HepG2 (cell line): ENCODE measurements around the gene KIF15. TPM values are rescaled to one million over a fixed set of nuclear protein-coding genes. Genes with fewer than 3 reads are reported as not detected.

Experiments
- ARNT2 ChIP-seq: sonication (generic); formaldehyde crosslinking; IDR thresholded peaks from 2 replicates; pipeline ENCODE4 v1.8.0; 2022; ENCODE audit warnings: mild to moderate bottlenecking, low read depth, missing genetic modification reagents, moderate library complexity
- ATF4 ChIP-seq, 2 experiments: fragments of 450-650 bp in 1 of 2; sonication (generic) in 1 of 2; formaldehyde crosslinking; IDR thresholded peaks; 2 replicates each; pipeline versions ENCODE4 v1.5.0 to v1.8.0; 2020 to 2022; ENCODE audit warnings: mild to moderate bottlenecking in 1 of 2, missing genetic modification reagents in 1 of 2
- CCDC6 ChIP-seq: sonication (generic); formaldehyde crosslinking; IDR thresholded peaks from 2 replicates; pipeline ENCODE4 v1.8.1; 2022; ENCODE audit warnings: mild to moderate bottlenecking, missing genetic modification reagents, moderate library complexity
- DR1 ChIP-seq: sonication (generic); formaldehyde crosslinking; IDR thresholded peaks from 2 replicates; pipeline ENCODE4 v1.8.0; 2021; ENCODE audit warnings: mild to moderate bottlenecking, missing genetic modification reagents, inconsistent platforms
- E2F5 ChIP-seq: sonication (generic); formaldehyde crosslinking; conservative IDR thresholded peaks from 2 replicates; pipeline ENCODE4 v1.4.0; 2020; ENCODE audit warnings: missing genetic modification reagents
- ETV5 ChIP-seq: IDR thresholded peaks from 2 replicates; pipeline ENCODE4 v1.6.1; 2018; ENCODE audit warnings: missing biosample characterization, missing genetic modification reagents, inconsistent platforms, borderline replicate concordance
- GLMP ChIP-seq: sonication (generic); formaldehyde crosslinking; IDR thresholded peaks from 2 replicates; pipeline ENCODE4 v1.9.0; 2021; ENCODE audit warnings: missing genetic modification reagents, mild to moderate bottlenecking, borderline replicate concordance
- GPBP1L1 ChIP-seq: sonication (generic); formaldehyde crosslinking; IDR thresholded peaks from 2 replicates; pipeline ENCODE4 v1.5.0; 2020; ENCODE audit warnings: mild to moderate bottlenecking, missing genetic modification reagents
- HNRNPK ChIP-seq: fragments of 200-400 bp; formaldehyde crosslinking; IDR thresholded peaks from 2 replicates; pipeline ENCODE4 v1.6.1; 2018; ENCODE audit warnings: low read length, low read depth, moderate library complexity, mild to moderate bottlenecking; ENCODE audit not compliant: poor library complexity, severe bottlenecking
- MYC ChIP-seq: sonication (generic); formaldehyde crosslinking; IDR thresholded peaks from 2 replicates; pipeline ENCODE4 v1.9.0; 2021; ENCODE audit warnings: missing genetic modification reagents, borderline replicate concordance
- SP1 ChIP-seq, 2 experiments: fragments of 450-650 bp in 1 of 2; sonication (generic) in 1 of 2; formaldehyde crosslinking in 1 of 2; IDR thresholded peaks; 2 replicates each; pipeline versions ENCODE4 v1.4.0 to v1.6.1; 2016 to 2020; ENCODE audit warnings: missing genetic modification reagents in 1 of 2
- TMF1 ChIP-seq: sonication (generic); formaldehyde crosslinking; IDR thresholded peaks from 2 replicates; pipeline ENCODE4 v1.8.1; 2022; ENCODE audit warnings: low read depth, missing genetic modification reagents
- ZBTB3 ChIP-seq: sonication (generic); formaldehyde crosslinking; IDR thresholded peaks from 2 replicates; pipeline ENCODE4 v1.4.0; 2020; ENCODE audit warnings: low read depth, mild to moderate bottlenecking, moderate library complexity, missing genetic modification reagents, borderline replicate concordance
- ZNF230 ChIP-seq: sonication (generic); formaldehyde crosslinking; IDR thresholded peaks from 2 replicates; pipeline ENCODE4 v1.4.0; 2020; ENCODE audit warnings: mild to moderate bottlenecking, missing genetic modification reagents
- ZNF253 ChIP-seq: sonication (generic); formaldehyde crosslinking; IDR thresholded peaks from 2 replicates; pipeline ENCODE4 v1.8.0; 2022; ENCODE audit warnings: mild to moderate bottlenecking, missing genetic modification reagents, borderline replicate concordance
- ZNF296 ChIP-seq: sonication (generic); formaldehyde crosslinking; conservative IDR thresholded peaks from 2 replicates; pipeline ENCODE4 v1.5.0; 2020; ENCODE audit warnings: mild to moderate bottlenecking, missing genetic modification reagents
- ZNF564 ChIP-seq: sonication (generic); formaldehyde crosslinking; IDR thresholded peaks from 2 replicates; pipeline ENCODE4 v1.8.1; 2023; ENCODE audit warnings: mild to moderate bottlenecking, missing genetic modification reagents
- ZNF713 ChIP-seq: sonication (generic); formaldehyde crosslinking; IDR thresholded peaks from 2 replicates; pipeline ENCODE4 v1.4.0; 2020; ENCODE audit warnings: mild to moderate bottlenecking, missing genetic modification reagents
- ZNF740 ChIP-seq: sonication (generic); formaldehyde crosslinking; IDR thresholded peaks from 2 replicates; pipeline ENCODE4 v1.4.0; 2020; ENCODE audit warnings: missing genetic modification reagents
- ZNF800 ChIP-seq: sonication (generic); formaldehyde crosslinking; IDR thresholded peaks from 2 replicates; pipeline ENCODE4 v1.4.0; 2020; ENCODE audit warnings: missing genetic modification reagents
- polyA plus RNA-seq, 8 experiments: library from polyadenylated mRNA; depleted of rRNA in 3 of 8; stranded (reverse) in 7 of 8; unstranded in 1 of 8; fragments of >200 nt; fragmentation: Illumina TruSeq in 4 of 8; extraction: Trizol in 4 of 8; gene quantifications; 2 replicates each; pipeline versions ENCODE4 v1.2.1 to v1.2.3, GENCODE V29; 2011 to 2016; ENCODE audit warnings: low read depth in 4 of 8, missing spikeins in 1 of 8, mixed read lengths in 1 of 8; ENCODE audit not compliant: insufficient read depth in 1 of 8
- total RNA-seq, 5 experiments: library from RNA; depleted of rRNA; stranded (reverse); fragments of >200 nt; fragmentation: Illumina TruSeq; extraction: Trizol; gene quantifications; 2 replicates each; pipeline ENCODE4 v1.2.3, GENCODE V29; 2016; ENCODE audit warnings: low read depth in 1 of 5

KIF15 gene
- total and polyA plus RNA-seq, 2 of the 13 experiments (the other 11 are each of a cell fraction or from before 2014, with no cell fraction given), result 4.8 to 33.8 TPM

GRCh38 chr3:44861412-44862225, 100.0 kb downstream of the KIF15 start, which contains the start of gene TMEM42 (continued):
- TF ChIP-seq MYC (CRISPR knock-in tag) (peak; percentile 53; the same call in 1 of the 2 replicates), E2F5 (CRISPR knock-in tag) (no peak), ZNF296 (CRISPR knock-in tag) (peak; percentile 19; the same call in 1 of the 2 replicates), DR1 (CRISPR knock-in tag) (no peak; the same call in 1 of the 2 replicates), ATF4 (CRISPR knock-in tag; IDR thresholded peaks at IDR 0.05) (peak in 1 of 2 experiments; percentile 61; a peak in 1 of 4 replicates), ETV5 (CRISPR knock-in tag) (no peak), ZNF564 (CRISPR knock-in tag) (peak; percentile 66; the same call in 1 of the 2 replicates), ARNT2 (CRISPR knock-in tag) (no peak), ZBTB3 (CRISPR knock-in tag) (no peak), ZNF713 (CRISPR knock-in tag) (peak; percentile 68; the same call in 1 of the 2 replicates), GLMP (no peak), CCDC6 (peak; percentile 71; the same call in 1 of the 2 replicates), ZNF800 (CRISPR knock-in tag) (no peak), HNRNPK (peak; percentile 50), TMF1 (CRISPR knock-in tag) (no peak), ZNF253 (CRISPR knock-in tag) (no peak), SP1 (IDR thresholded peaks at IDR 0.05) (no peak), SP1 (CRISPR knock-in tag; IDR thresholded peaks at IDR 0.05) (no peak), GPBP1L1 (no peak), ZNF740 (CRISPR knock-in tag) (peak; percentile 24; the same call in 1 of the 2 replicates), ZNF230 (CRISPR knock-in tag) (0 out of 2 replicates have a peak, but pooled peaks have one; percentile 46)
